ENCODE data around the gene CFAP57.

- no peak for TF ChIP-seq POLR2A (IDR thresholded peaks at IDR 0.05; ENCODE audit: low read depth, low read length)
- no peak for TF ChIP-seq TAF1 (IDR thresholded peaks at IDR 0.05; ENCODE audit: low read depth, low read length)
- no peak for TF ChIP-seq POLR2AphosphoS5 (IDR thresholded peaks at IDR 0.05; ENCODE audit: low read depth, low read length)
Measured at GRCh38 chr1:43293896-43294760, 122.0 kb downstream of the CFAP57 start.

Data from GM12891 (cell line).